Measurements from ENCODE around the gene GRAP2.

DNA sequence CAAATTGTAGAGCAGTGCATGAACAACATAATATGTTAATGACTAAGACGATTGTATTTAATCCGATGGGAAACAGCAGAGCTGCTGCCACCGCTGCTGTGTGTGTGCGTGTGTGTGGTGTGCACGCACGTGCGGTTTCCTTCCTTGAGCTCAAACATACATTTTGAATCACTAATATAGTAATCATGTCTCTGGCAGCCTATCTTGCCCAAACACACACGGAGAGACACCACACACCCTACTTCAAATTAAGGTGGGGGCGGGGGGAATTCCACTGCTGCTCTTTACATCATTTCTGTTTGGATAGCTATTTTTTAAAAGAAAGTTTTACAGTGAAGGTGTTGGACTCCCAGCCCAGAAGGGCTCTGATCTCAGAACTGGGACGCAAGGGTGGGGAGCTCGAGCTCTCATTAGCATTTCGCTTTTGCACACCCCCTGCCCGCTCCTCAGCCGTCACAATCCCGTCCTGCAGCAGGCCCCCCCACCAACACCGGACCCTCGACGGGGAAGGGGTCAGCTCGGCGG is 93.2 kb downstream of the GRAP2 start:
- TF ChIP-seq, protein P1, sequence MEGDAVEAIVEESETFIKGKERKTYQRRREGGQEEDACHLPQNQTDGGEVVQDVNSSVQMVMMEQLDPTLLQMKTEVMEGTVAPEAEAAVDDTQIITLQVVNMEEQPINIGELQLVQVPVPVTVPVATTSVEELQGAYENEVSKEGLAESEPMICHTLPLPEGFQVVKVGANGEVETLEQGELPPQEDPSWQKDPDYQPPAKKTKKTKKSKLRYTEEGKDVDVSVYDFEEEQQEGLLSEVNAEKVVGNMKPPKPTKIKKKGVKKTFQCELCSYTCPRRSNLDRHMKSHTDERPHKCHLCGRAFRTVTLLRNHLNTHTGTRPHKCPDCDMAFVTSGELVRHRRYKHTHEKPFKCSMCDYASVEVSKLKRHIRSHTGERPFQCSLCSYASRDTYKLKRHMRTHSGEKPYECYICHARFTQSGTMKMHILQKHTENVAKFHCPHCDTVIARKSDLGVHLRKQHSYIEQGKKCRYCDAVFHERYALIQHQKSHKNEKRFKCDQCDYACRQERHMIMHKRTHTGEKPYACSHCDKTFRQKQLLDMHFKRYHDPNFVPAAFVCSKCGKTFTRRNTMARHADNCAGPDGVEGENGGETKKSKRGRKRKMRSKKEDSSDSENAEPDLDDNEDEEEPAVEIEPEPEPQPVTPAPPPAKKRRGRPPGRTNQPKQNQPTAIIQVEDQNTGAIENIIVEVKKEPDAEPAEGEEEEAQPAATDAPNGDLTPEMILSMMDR (IDR thresholded peaks at IDR 0.05), result no peak
- TF ChIP-seq POLR2AphosphoS5 (IDR thresholded peaks at IDR 0.05), result no peak

Data from esophagus muscularis mucosa (tissue), 3 donors.